ENCODE measurements around the gene ARHGEF7. TPM values are rescaled to one million over a fixed set of nuclear protein-coding genes. Genes with fewer than 3 reads are reported as not detected.

The ARHGEF7 gene
- polyA plus RNA-seq, 1 donor (not counting 4 experiments of a cell fraction or from before 2014, with no cell fraction given), result 25.2 TPM

DNA sequence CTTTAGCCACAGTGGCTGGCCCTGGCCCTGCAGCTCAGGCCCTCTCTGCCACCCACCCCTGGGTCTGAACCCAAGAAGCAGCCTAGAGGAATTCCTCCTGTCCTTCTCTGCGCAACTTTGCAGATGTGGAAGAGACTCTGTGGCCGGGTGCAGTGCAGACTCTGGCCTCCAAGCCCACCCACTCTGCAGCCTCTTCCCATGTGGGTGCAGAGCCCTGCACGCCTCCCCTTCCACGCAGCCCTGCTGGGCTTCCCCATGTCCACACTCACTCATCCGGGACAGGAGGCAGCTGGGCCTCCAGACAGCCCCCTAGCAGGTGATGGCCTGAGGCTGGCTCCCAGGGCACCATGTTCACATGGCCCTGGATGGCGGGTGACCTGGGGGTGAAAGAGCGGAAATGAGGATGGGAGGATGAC, 207.8 kb downstream of the ARHGEF7 start:
- H3K9me1 ChIP-seq (ENCODE audit: control insufficient read depth, extremely low read depth, insufficient read depth, low read length), result no peaks in the 10 kb centered on the region
- no peak overlapping the region for H3K9ac ChIP-seq (ENCODE audit: control insufficient read depth, extremely low read depth, insufficient read depth, low read length)
- no peaks in the 10 kb centered on the region for H3K79me2 ChIP-seq (ENCODE audit: control insufficient read depth, insufficient read depth, low read length)
- no peak overlapping the region for H2AFZ ChIP-seq (ENCODE audit: control insufficient read depth, low read length)
- no peaks in the 10 kb centered on the region for H3K4me1 ChIP-seq (ENCODE audit: control insufficient read depth, extremely low read depth, insufficient read depth, low read length)
- H3K4me2 ChIP-seq (ENCODE audit: control insufficient read depth, extremely low read depth, insufficient read depth, low read depth, low read length), result no peak overlapping the region
- no peak for FAIRE-seq
- H3K27me3 ChIP-seq (ENCODE audit: control insufficient read depth, extremely low read depth, insufficient read depth, low read length), result no peaks in the 10 kb centered on the region
- dilution Hi-C loops (cut with MboI; ENCODE audit: extremely low pct_ligation_motif_present, low sequenced_read_pairs), result no loop called here
- H3K27ac ChIP-seq (ENCODE audit: control insufficient read depth, insufficient read depth, low read length), result no peak overlapping the region
- no peak overlapping the region for H3K4me3 ChIP-seq (ENCODE audit: control insufficient read depth in 2 of 3, extremely low read depth in 1 of 3, insufficient read depth in 2 of 3, low read depth in 1 of 3, low read length in 3 of 3)
- H3K36me3 ChIP-seq (ENCODE audit: control insufficient read depth in 2 of 2, extremely low read depth in 1 of 2, insufficient read depth in 2 of 2, low read length in 2 of 2), result no peaks in the 10 kb centered on the region
- H3K9me3 ChIP-seq (ENCODE audit: control insufficient read depth, low read depth, low read length), result no peaks in the 10 kb centered on the region
- DNase-seq (ENCODE audit: low read depth, low spot score), result no peak
- no peaks in the 10 kb centered on the region for H4K20me1 ChIP-seq (ENCODE audit: control insufficient read depth, extremely low read depth, insufficient read depth, low read length)
- TF ChIP-seq, protein P1, sequence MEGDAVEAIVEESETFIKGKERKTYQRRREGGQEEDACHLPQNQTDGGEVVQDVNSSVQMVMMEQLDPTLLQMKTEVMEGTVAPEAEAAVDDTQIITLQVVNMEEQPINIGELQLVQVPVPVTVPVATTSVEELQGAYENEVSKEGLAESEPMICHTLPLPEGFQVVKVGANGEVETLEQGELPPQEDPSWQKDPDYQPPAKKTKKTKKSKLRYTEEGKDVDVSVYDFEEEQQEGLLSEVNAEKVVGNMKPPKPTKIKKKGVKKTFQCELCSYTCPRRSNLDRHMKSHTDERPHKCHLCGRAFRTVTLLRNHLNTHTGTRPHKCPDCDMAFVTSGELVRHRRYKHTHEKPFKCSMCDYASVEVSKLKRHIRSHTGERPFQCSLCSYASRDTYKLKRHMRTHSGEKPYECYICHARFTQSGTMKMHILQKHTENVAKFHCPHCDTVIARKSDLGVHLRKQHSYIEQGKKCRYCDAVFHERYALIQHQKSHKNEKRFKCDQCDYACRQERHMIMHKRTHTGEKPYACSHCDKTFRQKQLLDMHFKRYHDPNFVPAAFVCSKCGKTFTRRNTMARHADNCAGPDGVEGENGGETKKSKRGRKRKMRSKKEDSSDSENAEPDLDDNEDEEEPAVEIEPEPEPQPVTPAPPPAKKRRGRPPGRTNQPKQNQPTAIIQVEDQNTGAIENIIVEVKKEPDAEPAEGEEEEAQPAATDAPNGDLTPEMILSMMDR (optimal IDR thresholded peaks at IDR 0.05 in 1 of 3, IDR thresholded peaks at IDR 0.05 in 1 of 3, conservative IDR thresholded peaks at IDR 0.05 in 1 of 3; ENCODE audit: extremely low read depth in 1 of 3, insufficient read depth in 2 of 3, low read length in 3 of 3), result no peak
- no peak for TF ChIP-seq EZH2 (IDR thresholded peaks at IDR 0.05; ENCODE audit: low read length)

DNA sequence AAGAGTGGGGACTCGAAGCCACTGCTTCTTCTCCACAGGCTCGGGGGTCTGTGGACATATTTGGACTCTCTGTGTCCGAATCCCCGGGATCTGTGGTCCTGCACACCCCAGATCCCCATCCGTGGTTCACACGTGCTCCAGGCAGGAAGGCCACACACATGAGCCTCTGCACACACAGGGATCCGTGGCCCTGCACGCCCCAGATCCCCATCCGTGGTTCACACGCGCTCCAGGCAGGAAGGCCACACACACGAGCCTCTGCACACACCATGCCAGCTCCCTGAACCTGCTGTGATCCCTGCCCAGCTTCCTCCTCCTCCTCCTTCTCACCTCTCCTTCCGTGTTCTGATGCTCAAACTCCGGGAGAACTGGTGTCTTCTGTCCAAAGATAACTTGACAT, 208.4 kb downstream of the ARHGEF7 start:
- FAIRE-seq (no peak), DNase-seq (ENCODE audit: low read depth, low spot score) (no peak)
- H3K36me3 ChIP-seq (ENCODE audit: control insufficient read depth in 2 of 2, extremely low read depth in 1 of 2, insufficient read depth in 2 of 2, low read length in 2 of 2), result no peaks in the 10 kb centered on the region
- no peaks in the 10 kb centered on the region for H3K79me2 ChIP-seq (ENCODE audit: control insufficient read depth, insufficient read depth, low read length)
- no peaks in the 10 kb centered on the region for H3K9me3 ChIP-seq (ENCODE audit: control insufficient read depth, low read depth, low read length)
- H3K4me3 ChIP-seq (ENCODE audit: control insufficient read depth in 2 of 3, extremely low read depth in 1 of 3, insufficient read depth in 2 of 3, low read depth in 1 of 3, low read length in 3 of 3), result no peak overlapping the region
- no peak overlapping the region for H3K4me2 ChIP-seq (ENCODE audit: control insufficient read depth, extremely low read depth, insufficient read depth, low read depth, low read length)
- no peaks in the 10 kb centered on the region for H4K20me1 ChIP-seq (ENCODE audit: control insufficient read depth, extremely low read depth, insufficient read depth, low read length)
- dilution Hi-C loops (cut with MboI; ENCODE audit: extremely low pct_ligation_motif_present, low sequenced_read_pairs), result no loop called here
- no peak overlapping the region for H3K27ac ChIP-seq (ENCODE audit: control insufficient read depth, insufficient read depth, low read length)
- TF ChIP-seq EZH2 (IDR thresholded peaks at IDR 0.05; ENCODE audit: low read length), result no peak
- H3K9ac ChIP-seq (ENCODE audit: control insufficient read depth, extremely low read depth, insufficient read depth, low read length), result no peak overlapping the region
- no peaks in the 10 kb centered on the region for H3K27me3 ChIP-seq (ENCODE audit: control insufficient read depth, extremely low read depth, insufficient read depth, low read length)
- no peaks in the 10 kb centered on the region for H3K9me1 ChIP-seq (ENCODE audit: control insufficient read depth, extremely low read depth, insufficient read depth, low read length)
- no peak overlapping the region for H2AFZ ChIP-seq (ENCODE audit: control insufficient read depth, low read length)
- H3K4me1 ChIP-seq (ENCODE audit: control insufficient read depth, extremely low read depth, insufficient read depth, low read length), result no peaks in the 10 kb centered on the region

DNA sequence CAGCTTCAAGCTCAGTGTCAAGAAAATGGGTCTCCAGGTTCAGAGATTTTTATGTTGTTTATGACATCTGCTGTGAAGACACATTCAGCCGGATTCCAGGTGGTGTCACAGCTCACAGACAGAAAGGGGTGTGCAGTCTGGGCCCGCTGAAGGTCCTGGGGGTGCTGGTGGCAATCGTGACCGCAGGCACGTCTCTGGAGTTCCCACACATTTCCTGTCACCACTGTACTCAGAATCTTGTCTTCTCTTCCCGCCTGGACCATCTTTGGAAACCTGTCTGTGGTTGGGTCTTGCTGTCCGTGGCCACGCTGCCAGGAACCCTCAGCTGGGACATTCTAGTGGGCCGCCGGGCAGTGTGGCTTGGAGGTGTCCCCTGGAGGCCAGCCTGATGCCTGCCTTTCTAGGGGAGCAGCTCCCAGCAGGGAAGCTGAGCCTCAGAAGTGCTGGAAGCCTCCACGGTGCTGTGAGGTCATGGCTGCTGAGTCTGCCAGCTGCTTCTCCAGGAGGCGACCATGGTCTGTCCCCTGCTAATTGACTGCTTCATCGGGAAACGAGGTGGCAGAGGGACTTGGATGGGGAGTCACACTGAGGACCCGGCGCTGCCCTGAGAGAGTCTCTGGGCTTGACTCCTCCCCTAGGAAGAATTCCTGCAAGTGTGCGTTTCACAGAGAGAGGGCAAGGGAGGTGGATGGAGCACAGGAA, 209.0 kb downstream of the ARHGEF7 start:
- no peak overlapping the region for H3K27ac ChIP-seq (ENCODE audit: control insufficient read depth, insufficient read depth, low read length)
- FAIRE-seq, result no peak
- H4K20me1 ChIP-seq (ENCODE audit: control insufficient read depth, extremely low read depth, insufficient read depth, low read length), result no peaks in the 10 kb centered on the region
- no peaks in the 10 kb centered on the region for H3K9me3 ChIP-seq (ENCODE audit: control insufficient read depth, low read depth, low read length)
- TF ChIP-seq, protein P1 (optimal IDR thresholded peaks at IDR 0.05 in 1 of 3, IDR thresholded peaks at IDR 0.05 in 1 of 3, conservative IDR thresholded peaks at IDR 0.05 in 1 of 3; ENCODE audit: extremely low read depth in 1 of 3, insufficient read depth in 2 of 3, low read length in 3 of 3), result no peak
- no peak for TF ChIP-seq EZH2 (IDR thresholded peaks at IDR 0.05; ENCODE audit: low read length)
- H3K79me2 ChIP-seq (ENCODE audit: control insufficient read depth, insufficient read depth, low read length), result no peaks in the 10 kb centered on the region
- DNase-seq (ENCODE audit: low read depth, low spot score), result no peak
- no peaks in the 10 kb centered on the region for H3K9me1 ChIP-seq (ENCODE audit: control insufficient read depth, extremely low read depth, insufficient read depth, low read length)
- H3K4me3 ChIP-seq (ENCODE audit: control insufficient read depth in 2 of 3, extremely low read depth in 1 of 3, insufficient read depth in 2 of 3, low read depth in 1 of 3, low read length in 3 of 3), result no peak overlapping the region
- H3K4me1 ChIP-seq (ENCODE audit: control insufficient read depth, extremely low read depth, insufficient read depth, low read length), result no peaks in the 10 kb centered on the region
- dilution Hi-C loops (cut with MboI; ENCODE audit: extremely low pct_ligation_motif_present, low sequenced_read_pairs), result no loop called here
- H3K4me2 ChIP-seq (ENCODE audit: control insufficient read depth, extremely low read depth, insufficient read depth, low read depth, low read length), result no peak overlapping the region
- no peak overlapping the region for H3K9ac ChIP-seq (ENCODE audit: control insufficient read depth, extremely low read depth, insufficient read depth, low read length)
- H3K27me3 ChIP-seq (ENCODE audit: control insufficient read depth, extremely low read depth, insufficient read depth, low read length), result no peaks in the 10 kb centered on the region
- H3K36me3 ChIP-seq (ENCODE audit: control insufficient read depth in 2 of 2, extremely low read depth in 1 of 2, insufficient read depth in 2 of 2, low read length in 2 of 2), result no peaks in the 10 kb centered on the region
- no peak overlapping the region for H2AFZ ChIP-seq (ENCODE audit: control insufficient read depth, low read length)
